Measurements from ENCODE around the gene PCYOX1L.

PCYOX1L gene, protein sequence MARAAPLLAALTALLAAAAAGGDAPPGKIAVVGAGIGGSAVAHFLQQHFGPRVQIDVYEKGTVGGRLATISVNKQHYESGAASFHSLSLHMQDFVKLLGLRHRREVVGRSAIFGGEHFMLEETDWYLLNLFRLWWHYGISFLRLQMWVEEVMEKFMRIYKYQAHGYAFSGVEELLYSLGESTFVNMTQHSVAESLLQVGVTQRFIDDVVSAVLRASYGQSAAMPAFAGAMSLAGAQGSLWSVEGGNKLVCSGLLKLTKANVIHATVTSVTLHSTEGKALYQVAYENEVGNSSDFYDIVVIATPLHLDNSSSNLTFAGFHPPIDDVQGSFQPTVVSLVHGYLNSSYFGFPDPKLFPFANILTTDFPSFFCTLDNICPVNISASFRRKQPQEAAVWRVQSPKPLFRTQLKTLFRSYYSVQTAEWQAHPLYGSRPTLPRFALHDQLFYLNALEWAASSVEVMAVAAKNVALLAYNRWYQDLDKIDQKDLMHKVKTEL

GRCh38 chr5:149357370-149358293, at the start of gene PCYOX1L:
PCYOX1L (plus strand) TSS chr5:149358046; CDS start chr5:149358069, 23 bp downstream.
- DNase-seq = peak; percentile 79

GRCh38 chr5:149309354-149309753, 48.5 kb upstream of the PCYOX1L start:
- DNase-seq = no peak

DNA sequence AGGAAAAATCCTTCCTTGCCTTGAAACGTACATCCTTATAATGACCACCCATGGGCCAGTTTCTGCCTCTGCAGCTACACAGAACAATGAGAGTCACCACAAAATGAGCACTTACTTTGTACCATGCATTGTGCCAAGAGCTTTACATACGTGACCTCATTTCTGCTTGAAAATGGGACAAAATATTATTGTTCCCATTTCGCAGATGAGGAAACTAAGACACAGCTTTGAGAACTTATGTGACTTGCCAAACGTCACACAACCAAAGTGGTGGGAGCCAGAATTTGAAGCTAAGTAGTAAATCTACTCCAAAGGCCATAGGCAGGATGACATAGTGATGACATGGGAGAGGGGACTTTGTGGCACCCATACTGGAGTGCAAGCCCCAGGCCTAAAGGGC, 47.4 kb upstream of the PCYOX1L start:
- no peak for DNase-seq

- no peak for DNase-seq
Measured at GRCh38 chr5:149310947-149311658, 46.7 kb upstream of the PCYOX1L start.

GRCh38 chr5:149313151-149313841, 44.5 kb upstream of the PCYOX1L start:
- DNase-seq = no peak

GRCh38 chr5:149314571-149315111, 43.2 kb upstream of the PCYOX1L start:
- no peak for DNase-seq

DNA sequence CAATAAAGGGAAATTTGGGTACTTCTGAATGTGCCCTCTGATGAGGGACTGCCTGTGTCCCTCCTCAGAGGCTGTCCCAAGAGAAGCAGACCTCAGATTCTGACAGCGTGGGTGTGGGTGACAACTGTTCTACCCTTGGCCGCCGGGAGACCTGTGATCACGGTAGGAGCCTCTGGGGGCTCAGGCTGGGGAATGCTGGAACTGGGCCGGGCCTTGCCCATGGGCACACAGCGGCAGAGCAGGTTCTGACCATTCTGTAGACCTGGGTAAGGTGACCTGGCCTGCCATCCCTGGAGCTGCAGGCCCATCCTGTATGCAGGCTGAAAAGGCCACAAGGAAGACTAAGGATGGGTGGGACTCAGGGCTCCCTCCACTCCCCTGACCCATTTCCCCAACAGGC, 42.1 kb upstream of the PCYOX1L start:
- DNase-seq = no peak

DNA sequence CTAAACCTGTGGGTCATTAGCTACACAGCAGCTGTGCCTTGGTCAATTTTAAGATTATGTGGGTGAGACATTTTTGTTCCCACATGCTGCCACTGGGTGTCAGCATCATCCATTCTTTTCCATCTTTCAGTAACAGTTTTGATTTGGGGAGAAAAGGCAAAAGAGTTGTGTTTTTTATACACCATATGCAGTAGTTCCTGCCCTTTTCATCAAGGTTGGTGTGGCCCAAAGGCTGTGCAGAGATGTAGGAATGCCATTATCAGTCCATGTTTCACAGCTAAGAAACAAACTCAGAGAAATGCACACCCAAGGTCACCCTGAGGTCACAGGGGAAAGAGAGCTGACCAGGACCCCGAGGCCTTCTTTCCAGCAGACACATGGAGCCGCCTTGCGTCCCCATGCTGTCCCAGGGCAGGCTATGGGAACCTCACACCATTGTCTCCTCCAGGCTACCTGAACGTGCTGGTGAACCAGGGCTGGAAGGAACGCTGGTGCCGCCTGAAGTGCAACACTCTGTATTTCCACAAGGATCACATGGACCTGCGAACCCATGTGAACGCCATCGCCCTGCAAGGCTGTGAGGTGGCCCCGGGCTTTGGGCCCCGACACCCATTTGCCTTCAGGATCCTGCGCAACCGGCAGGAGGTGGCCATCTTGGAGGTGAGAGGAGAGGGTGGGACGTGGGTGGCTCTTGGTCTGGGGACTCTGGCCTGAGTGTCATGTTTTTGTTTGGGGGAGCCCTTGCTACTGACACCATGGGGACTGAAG, 40.4 kb upstream of the PCYOX1L start:
- peak; percentile 9 for DNase-seq

DNA sequence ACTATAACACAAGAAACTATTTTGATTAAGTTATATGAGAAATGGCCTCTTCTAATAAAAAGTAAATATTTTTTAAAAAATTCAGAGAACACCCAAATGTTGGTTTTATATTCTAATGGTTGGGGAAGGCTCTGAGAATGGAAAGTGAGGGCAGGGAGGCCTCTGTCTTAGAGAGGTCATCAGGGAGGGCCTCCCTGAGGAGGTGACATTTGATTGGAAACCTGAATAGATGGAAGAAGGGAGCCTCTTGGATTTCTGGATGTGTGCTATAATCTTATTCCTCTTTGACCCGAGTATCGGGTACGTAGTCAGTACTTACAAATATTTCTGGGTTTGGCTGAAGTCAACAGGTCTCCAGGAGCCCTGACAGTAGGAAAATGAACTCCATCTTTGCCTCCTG, 38.7 kb upstream of the PCYOX1L start:
- no peak for DNase-seq

DNA sequence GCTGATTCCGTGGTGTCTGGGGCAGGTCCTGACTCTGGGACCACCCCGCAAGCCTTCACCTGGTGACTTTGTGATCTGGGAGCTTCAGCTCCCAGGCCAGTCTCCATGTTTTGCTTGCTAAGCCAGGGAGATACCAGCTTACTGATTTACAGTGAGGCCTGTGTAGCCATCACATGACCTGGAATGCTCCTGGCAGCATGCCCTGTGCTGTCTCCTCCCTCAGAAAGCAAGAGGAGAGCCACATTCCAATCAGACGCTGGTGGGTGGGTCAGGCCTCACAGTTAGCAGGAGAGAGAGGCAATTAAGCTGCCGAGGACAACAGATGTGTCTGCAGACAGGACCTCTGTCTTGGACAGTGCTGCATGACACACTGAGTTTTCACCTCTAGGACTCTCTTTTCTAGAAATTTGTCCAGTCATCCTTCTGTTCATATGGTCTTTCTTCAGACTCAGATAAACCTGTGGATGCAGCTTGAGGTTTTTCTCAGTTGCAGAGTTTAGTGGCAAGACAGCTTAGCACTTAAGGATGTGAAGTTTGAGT, 37.0 kb upstream of the PCYOX1L start:
- DNase-seq = no peak

GRCh38 chr5:149322518-149322917, 35.3 kb upstream of the PCYOX1L start:
- no peak for DNase-seq

GRCh38 chr5:149323210-149323609, 34.6 kb upstream of the PCYOX1L start:
- no peak for DNase-seq

DNA sequence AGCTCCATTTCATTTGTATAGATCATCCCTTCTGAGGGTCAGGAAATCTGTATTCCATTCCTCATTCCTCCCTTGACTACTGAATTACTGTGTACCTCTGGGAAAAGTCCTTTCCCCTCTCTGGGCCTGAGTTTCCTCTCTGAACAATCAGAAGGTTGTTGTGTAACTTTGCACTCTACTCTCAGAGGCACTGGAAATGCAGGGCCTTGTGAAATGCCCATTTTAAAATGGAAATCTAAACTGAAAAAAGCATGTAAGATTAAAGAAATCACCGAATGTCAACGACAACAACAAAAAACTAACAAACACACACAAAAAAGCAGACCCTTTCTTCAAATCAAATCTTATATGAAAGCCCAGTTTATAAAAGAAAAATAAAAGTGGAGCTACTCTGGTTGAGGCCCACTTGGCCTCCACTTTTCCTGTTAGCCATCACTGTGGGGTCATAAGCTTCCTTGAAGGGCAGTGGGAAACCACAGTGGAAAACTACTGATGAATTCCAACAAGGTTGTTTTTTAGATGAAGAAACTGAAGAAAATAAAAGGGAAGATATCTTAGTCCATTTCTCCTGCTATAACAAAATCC, 34.1 kb upstream of the PCYOX1L start:
- DNase-seq = no peak

DNA sequence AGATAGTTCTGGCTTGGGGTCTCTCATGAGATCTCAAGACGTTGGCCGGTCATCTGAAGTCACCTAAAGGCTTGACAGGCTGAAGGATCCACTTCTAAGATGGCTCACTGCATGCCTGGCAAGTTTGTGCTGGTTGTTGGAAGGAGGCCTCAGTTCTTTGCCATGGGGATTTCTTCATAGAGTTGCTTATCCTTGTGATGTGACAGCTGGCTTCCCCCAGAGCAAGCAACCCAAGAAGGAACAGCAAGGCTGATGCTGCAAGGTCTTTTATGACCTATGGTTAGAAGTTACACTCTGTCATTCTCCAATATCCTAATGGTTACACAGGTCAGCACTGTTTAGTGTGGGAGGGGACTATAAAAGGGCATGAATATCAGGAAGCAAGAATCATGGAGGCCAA, 33.2 kb upstream of the PCYOX1L start:
- no peak for DNase-seq

- DNase-seq = no peak
Measured at GRCh38 chr5:149325166-149325735, 32.6 kb upstream of the PCYOX1L start.

- no peak for DNase-seq
Measured at GRCh38 chr5:149325894-149326293, 32.0 kb upstream of the PCYOX1L start.

GRCh38 chr5:149326611-149327010, 31.2 kb upstream of the PCYOX1L start:
- DNase-seq = no peak

- no peak for DNase-seq
Measured at GRCh38 chr5:149328177-149328576, 29.7 kb upstream of the PCYOX1L start.

DNA sequence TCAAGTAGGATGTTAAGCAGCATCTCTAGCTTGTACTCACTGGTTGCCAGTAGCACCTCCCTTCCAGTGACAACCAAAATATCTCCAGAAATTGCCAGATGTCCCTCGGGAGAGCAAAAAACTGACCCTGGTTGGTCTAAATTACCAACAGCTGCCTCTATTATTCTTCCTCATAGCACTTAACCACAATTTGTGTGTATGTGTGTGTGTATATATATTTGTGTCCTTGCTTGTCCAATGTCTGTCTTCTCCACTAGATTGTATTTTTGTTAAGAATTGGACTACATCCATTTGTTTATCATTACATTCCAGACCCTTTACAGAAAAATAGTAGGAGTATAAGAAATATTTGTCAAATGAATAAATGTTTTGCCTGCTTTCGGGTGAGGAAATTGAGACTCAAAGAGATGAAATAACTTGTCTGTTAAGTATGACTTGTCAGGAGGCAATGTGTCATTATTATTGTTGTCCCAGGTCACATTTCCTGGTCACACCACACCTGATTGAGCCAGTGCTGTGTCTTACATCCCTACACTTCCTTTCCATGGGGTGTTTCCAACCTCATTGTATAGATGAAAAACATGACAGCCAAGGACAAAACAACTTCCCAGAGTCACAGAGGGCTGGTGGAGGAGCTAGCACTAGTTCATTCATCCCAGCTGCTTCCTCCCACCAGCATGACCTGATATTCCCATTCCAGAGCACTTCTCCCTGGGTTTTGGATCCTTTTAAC, 24.0 kb upstream of the PCYOX1L start:
- DNase-seq = no peak

DNA sequence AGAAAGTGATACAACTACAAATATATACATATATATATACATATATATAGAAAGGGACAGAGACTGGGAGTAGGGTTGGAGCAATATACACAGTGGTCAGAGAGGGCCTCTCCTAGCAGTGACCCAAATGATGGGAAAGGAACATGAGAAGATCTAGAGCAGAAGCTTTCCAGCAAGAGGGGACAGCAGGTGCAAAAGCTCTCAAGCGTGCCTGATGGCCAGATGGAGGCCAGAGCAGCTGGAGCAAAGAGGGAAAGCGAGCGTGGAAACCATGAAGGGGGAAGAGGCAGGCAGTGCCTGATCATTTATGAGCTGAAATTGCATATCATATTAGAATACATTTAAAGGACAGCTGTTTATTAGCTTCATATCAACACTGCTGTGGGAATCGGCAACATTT, 20.1 kb upstream of the PCYOX1L start:
- no peak for DNase-seq

All from NCI-H1417 treated with DMSO at 0.1 percent for 48 hours (cell line).